Effector memory CD8-positive, alpha-beta T cell (primary cell): Measurements from ENCODE around the gene SAMD7.

ENCODE experiments used
- ATAC-seq: fragments of 150-1000 bp; cut with Tn5 transposase; replicated peaks from 2 replicates; pipeline ENCODE4 v1.10.0; 2021; ENCODE audit warnings: mild to moderate bottlenecking, moderate library complexity
- DNase-seq, 3 experiments: peaks; one replicate each; pipeline ENCODE4 v3.0.0; 2021
- H3K27ac Mint-ChIP-seq, 2 donors: one replicate each; pipeline ENCODE4 v1.8.0; 2022; ENCODE audit warnings: mild to moderate bottlenecking in 2 of 2, mixed read lengths in 2 of 2, moderate library complexity in 2 of 2
- H3K27me3 Mint-ChIP-seq, 2 donors: one replicate each; pipeline ENCODE4 v1.8.0; 2022; ENCODE audit warnings: mixed read lengths in 2 of 2
- H3K36me3 Mint-ChIP-seq: one replicate; pipeline ENCODE4 v1.8.0; 2022; ENCODE audit warnings: mild to moderate bottlenecking, moderate library complexity, mixed read lengths; ENCODE audit not compliant: insufficient read depth
- H3K4me1 Mint-ChIP-seq, 2 donors: one replicate each; pipeline ENCODE4 v1.8.0; 2022; ENCODE audit warnings: low read depth in 2 of 2, mixed read lengths in 2 of 2
- H3K4me3 Mint-ChIP-seq, 2 donors: one replicate each; pipeline ENCODE4 v1.8.0; 2022; ENCODE audit warnings: mild to moderate bottlenecking in 2 of 2, mixed read lengths in 2 of 2, moderate library complexity in 2 of 2
- H3K9me3 Mint-ChIP-seq, 2 donors: one replicate each; pipeline ENCODE4 v1.8.0; 2022; ENCODE audit warnings: mixed read lengths in 2 of 2

Gene SAMD7

GRCh38 chr3:169964176-169964575, 52.8 kb downstream of the SAMD7 start:
- Mint-ChIP-seq H3K9me3 (no peaks in the 10 kb centered on the region), H3K4me3 (no peak overlapping the region)

GRCh38 chr3:169965562-169966427, 54.4 kb downstream of the SAMD7 start:
- Mint-ChIP-seq H3K4me3 (peak overlapping the region; percentile 96 to 99), H3K9me3 (no peaks in the 10 kb centered on the region), H3K27ac (peak overlapping the region; percentile 99 to 100), H3K36me3 (peaks cover 25% of the 10 kb centered on the region), H3K27me3 (peaks cover 0 to 19% of the 10 kb centered on the region in 2 donors), H3K4me1 (peaks cover 20 to 36% of the 10 kb centered on the region in 2 donors)
- DNase-seq (no peak), ATAC-seq (no peak)

More at GRCh38 chr3:169964176-169964575, 52.8 kb downstream of the SAMD7 start:
- Mint-ChIP-seq H3K27ac (no peak overlapping the region), H3K27me3 (peaks cover 6 to 26% of the 10 kb centered on the region in 2 donors), H3K36me3 (peaks cover 25% of the 10 kb centered on the region), H3K4me1 (peaks cover 20 to 33% of the 10 kb centered on the region in 2 donors)
- no peak for ATAC-seq
- no peak for DNase-seq

- Mint-ChIP-seq H3K36me3 (peaks cover 25% of the 10 kb centered on the region), H3K4me1 (peaks cover 20 to 37% of the 10 kb centered on the region in 2 donors), H3K9me3 (no peaks in the 10 kb centered on the region), H3K4me3 (peak within 1 kb of the TSS; percentile 96 to 99), H3K27ac (peak within 1 kb of the TSS; percentile 99 to 100), H3K27me3 (peaks cover 0 to 12% of the 10 kb centered on the region in 2 donors)
- ATAC-seq = peak; percentile 90
- DNase-seq = peak; percentile 94 to 97 (median 95)
These were observed 55.1 kb downstream of the SAMD7 start, which contains the start of gene SEC62 for GRCh38 chr3:169966428-169966950. SEC62 (plus strand) TSS chr3:169966807; CDS start chr3:169966823, 16 bp downstream.

- H3K27me3 Mint-ChIP-seq = peaks cover 0 to 4% of the 10 kb centered on the region in 2 donors
- H3K27ac Mint-ChIP-seq = peak overlapping the region; percentile 99 to 100
- no peaks in the 10 kb centered on the region for H3K9me3 Mint-ChIP-seq
- DNase-seq (peak; percentile 35 to 44 (median 36)), ATAC-seq (peak; percentile 75)
- peak overlapping the region; percentile 96 to 99 for H3K4me3 Mint-ChIP-seq
- peaks cover 25 to 43% of the 10 kb centered on the region in 2 donors for H3K4me1 Mint-ChIP-seq
- peaks cover 25% of the 10 kb centered on the region for H3K36me3 Mint-ChIP-seq
These were observed 55.9 kb downstream of the SAMD7 start for GRCh38 chr3:169966951-169967915.

GRCh38 chr3:169968224-169968885, 57.0 kb downstream of the SAMD7 start:
- Mint-ChIP-seq H3K4me1 (peaks cover 26 to 44% of the 10 kb centered on the region in 2 donors), H3K36me3 (peaks cover 34% of the 10 kb centered on the region), H3K27ac (peak overlapping the region; percentile 99 to 100), H3K4me3 (peak overlapping the region; percentile 96 to 99), H3K9me3 (no peaks in the 10 kb centered on the region), H3K27me3 (no peaks in the 10 kb centered on the region)
- DNase-seq = no peak
- ATAC-seq = no peak

- Mint-ChIP-seq H3K4me1 (peaks cover 27 to 52% of the 10 kb centered on the region in 2 donors), H3K9me3 (no peaks in the 10 kb centered on the region), H3K36me3 (peaks cover 43% of the 10 kb centered on the region), H3K27me3 (no peaks in the 10 kb centered on the region), H3K4me3 (no peak overlapping the region), H3K27ac (peak overlapping the region; percentile 99 to 100)
- ATAC-seq (no peak), DNase-seq (no peak)
These were observed 58.1 kb downstream of the SAMD7 start for GRCh38 chr3:169969174-169970095.

GRCh38 chr3:169970847-169971246, 59.5 kb downstream of the SAMD7 start:
- ATAC-seq (no peak), DNase-seq (no peak)
- Mint-ChIP-seq H3K27me3 (no peaks in the 10 kb centered on the region), H3K9me3 (no peaks in the 10 kb centered on the region), H3K36me3 (peaks cover 54% of the 10 kb centered on the region), H3K27ac (peak overlapping the region; percentile 2 to 38), H3K4me3 (no peak overlapping the region), H3K4me1 (peaks cover 27 to 52% of the 10 kb centered on the region in 2 donors)

GRCh38 chr3:169971522-169971921, 60.1 kb downstream of the SAMD7 start:
- DNase-seq (no peak), ATAC-seq (no peak)
- H3K36me3 Mint-ChIP-seq = peaks cover 57% of the 10 kb centered on the region
- no peaks in the 10 kb centered on the region for H3K27me3 Mint-ChIP-seq
- peaks cover 21 to 45% of the 10 kb centered on the region in 2 donors for H3K4me1 Mint-ChIP-seq
- no peaks in the 10 kb centered on the region for H3K9me3 Mint-ChIP-seq
- peak overlapping the region in 1 of 2 donors; percentile 2 for H3K27ac Mint-ChIP-seq
- H3K4me3 Mint-ChIP-seq = no peak overlapping the region

GRCh38 chr3:169980055-169980454, 68.7 kb downstream of the SAMD7 start:
- DNase-seq = no peak
- Mint-ChIP-seq H3K36me3 (peaks cover 92% of the 10 kb centered on the region), H3K27ac (no peak overlapping the region)

GRCh38 chr3:169984292-169984691, 72.9 kb downstream of the SAMD7 start:
- H3K27me3 Mint-ChIP-seq = no peaks in the 10 kb centered on the region
- no peak overlapping the region for H3K4me3 Mint-ChIP-seq
- peaks cover 83% of the 10 kb centered on the region for H3K36me3 Mint-ChIP-seq

More at GRCh38 chr3:169980055-169980454, 68.7 kb downstream of the SAMD7 start:
- Mint-ChIP-seq H3K9me3 (no peaks in the 10 kb centered on the region), H3K4me1 (peaks cover 4 to 7% of the 10 kb centered on the region in 2 donors), H3K4me3 (no peak overlapping the region), H3K27me3 (no peaks in the 10 kb centered on the region)
- no peak for ATAC-seq

More at GRCh38 chr3:169984292-169984691, 72.9 kb downstream of the SAMD7 start:
- DNase-seq (no peak), ATAC-seq (no peak)
- H3K4me1 Mint-ChIP-seq = peaks cover 4 to 7% of the 10 kb centered on the region in 2 donors
- H3K9me3 Mint-ChIP-seq = no peaks in the 10 kb centered on the region
- no peak overlapping the region for H3K27ac Mint-ChIP-seq
